ENCODE results near the gene TMX1.

DNA sequence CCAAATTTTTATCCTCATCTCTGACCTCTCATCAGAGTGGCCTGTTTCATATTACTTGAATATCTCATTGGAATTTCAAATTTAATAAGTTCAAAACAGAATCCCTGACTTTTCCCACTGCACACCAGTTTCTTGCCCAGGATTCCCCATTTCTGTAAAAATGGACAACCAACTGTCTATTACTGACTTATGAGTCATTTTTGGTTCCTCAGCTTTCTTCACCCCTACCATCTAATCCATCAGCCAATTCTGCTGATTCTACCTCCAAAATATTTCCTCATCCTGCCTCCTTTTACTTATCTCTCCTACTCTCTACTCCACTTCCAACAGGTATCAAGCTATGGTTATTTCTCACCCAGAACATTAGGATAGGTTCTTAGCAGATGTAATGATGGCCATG is 44.2 kb downstream of the TMX1 start:
- TF ChIP-seq POLR2A (IDR thresholded peaks at IDR 0.05; ENCODE audit: control extremely low read depth in 1 of 2, low read depth in 2 of 2, low read length in 2 of 2): no peak
- no peak for TF ChIP-seq GABPA (IDR thresholded peaks at IDR 0.05; ENCODE audit: borderline replicate concordance, insufficient read depth, low read length)
- TF ChIP-seq SIN3A (conservative IDR thresholded peaks at IDR 0.05 in 1 of 2, IDR thresholded peaks at IDR 0.05 in 1 of 2; ENCODE audit: low read depth in 1 of 2, low read length in 2 of 2): no peak
- TF ChIP-seq, protein P1, sequence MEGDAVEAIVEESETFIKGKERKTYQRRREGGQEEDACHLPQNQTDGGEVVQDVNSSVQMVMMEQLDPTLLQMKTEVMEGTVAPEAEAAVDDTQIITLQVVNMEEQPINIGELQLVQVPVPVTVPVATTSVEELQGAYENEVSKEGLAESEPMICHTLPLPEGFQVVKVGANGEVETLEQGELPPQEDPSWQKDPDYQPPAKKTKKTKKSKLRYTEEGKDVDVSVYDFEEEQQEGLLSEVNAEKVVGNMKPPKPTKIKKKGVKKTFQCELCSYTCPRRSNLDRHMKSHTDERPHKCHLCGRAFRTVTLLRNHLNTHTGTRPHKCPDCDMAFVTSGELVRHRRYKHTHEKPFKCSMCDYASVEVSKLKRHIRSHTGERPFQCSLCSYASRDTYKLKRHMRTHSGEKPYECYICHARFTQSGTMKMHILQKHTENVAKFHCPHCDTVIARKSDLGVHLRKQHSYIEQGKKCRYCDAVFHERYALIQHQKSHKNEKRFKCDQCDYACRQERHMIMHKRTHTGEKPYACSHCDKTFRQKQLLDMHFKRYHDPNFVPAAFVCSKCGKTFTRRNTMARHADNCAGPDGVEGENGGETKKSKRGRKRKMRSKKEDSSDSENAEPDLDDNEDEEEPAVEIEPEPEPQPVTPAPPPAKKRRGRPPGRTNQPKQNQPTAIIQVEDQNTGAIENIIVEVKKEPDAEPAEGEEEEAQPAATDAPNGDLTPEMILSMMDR (IDR thresholded peaks at IDR 0.05; ENCODE audit: control extremely low read depth in 1 of 3, insufficient read depth in 1 of 3, low read depth in 1 of 3, low read length in 3 of 3): no peak

Data from H1 (cell line).